ENCODE results near the gene HEATR3.
A peak's percentile ranks its signal among the peaks of the same experiment; 100 is the strongest.

Gene HEATR3

DNA sequence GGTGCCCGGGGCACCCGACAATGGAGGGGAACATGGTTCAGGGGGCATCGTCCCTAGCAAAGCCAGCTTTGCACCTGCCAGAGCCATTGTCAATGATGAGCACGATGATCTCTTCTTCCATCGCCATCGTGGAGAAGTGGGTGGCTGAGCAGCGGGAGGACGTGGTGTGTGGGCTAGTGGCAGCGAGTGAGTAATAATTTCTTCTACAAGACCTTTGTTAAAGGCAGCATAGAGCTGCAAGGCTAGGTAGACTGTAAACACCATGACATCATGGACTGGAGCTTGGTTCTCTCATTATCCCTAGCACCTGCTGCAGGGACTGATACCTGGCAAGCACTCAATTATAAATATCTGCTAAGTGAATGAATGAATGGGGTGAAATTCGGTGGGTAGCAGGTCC lies 6.7 kb upstream of the HEATR3 start:
- no peak for DNase-seq

DNA sequence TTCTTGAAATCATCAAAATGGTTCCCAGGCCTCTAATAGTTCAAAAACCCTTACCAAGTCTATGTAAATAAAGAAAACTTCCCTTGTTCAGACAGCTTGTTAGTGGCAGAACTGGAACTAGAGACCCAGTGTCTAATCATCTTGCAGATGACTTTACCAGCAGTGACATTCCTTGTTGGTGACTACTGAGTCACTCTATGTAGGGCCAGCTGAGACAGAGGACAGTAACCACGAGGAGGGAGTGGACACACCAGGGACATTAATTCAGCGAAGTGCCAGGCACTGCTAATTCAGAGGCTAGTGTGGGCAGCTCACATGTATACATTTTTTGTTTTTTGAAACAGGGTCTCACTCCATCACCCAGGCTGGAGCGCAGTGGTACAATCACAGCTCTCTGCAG lies 6.1 kb upstream of the HEATR3 start:
- no peak for DNase-seq

DNA sequence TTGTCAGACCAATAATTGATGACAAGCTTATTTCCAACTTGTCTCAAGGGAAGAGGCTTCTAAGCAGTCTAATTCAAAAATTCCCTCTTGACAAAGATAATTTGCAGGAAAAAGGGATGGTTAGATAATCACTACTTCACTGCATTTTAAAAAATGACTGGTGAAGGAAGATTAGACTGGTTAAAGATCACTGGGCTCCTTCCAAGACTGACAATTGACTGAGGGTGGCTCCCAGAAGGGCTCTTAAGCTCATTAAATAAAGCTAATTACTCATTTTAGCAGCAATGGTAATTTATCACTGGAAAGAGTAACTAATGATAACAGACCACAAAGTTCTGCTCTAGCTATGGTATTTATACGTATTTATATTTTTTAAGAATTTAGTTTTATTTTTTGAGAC lies 4.4 kb upstream of the HEATR3 start:
- no peak for DNase-seq

GRCh38 chr16:50065241-50065623 lies 538 bp upstream of the HEATR3 start:
- DNase-seq = no peak

- DNase-seq = no peak
These were observed 916 bp downstream of the HEATR3 start for GRCh38 chr16:50066482-50067289.

DNA sequence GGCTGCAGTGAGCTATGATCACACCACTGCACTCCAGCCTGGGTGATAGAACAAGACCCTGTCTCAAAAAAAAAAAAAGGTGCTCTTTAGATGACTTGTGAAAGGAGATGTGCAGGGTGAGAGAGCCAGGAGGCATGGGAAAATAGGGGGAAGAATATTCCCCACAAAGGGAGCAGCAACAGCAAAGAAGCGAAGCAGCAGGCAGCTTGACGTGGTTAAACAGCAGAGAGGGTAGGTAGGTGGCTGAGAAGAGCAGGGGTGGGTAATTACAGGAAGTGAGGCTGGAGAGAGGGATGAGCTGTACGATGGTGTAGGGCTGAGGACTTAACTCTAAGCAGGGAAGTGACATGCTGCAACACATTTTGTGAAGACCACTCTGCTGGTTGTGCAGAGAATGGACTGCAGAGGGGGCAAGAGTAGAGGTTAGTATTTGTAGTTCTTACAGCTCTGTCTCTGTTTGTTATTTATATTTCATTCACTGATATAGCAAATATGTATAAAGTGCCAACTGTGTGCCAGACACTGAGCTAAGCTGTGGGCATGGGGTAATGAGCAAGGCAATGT lies 1.6 kb downstream of the HEATR3 start:
- peak; percentile 4 for DNase-seq

DNA sequence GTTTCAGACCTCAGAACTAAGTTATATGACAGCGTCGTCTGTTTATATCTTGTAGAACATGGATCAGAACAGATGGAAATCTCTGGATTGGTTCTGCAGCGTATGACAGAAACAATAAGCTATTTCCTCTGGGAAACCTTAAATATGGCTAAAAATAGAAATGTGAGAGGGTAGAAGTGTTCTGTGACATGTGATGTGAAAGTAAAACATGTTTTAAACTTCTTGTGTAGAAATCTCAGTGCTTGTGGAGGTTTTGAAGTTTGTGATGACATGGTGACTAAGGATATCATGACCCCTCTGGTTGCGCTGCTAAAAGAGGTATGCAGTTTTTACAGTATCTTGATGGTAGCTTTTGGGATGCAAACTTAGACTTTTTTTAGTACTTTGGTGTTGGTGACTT lies 2.8 kb downstream of the HEATR3 start:
- no peak for DNase-seq

DNA sequence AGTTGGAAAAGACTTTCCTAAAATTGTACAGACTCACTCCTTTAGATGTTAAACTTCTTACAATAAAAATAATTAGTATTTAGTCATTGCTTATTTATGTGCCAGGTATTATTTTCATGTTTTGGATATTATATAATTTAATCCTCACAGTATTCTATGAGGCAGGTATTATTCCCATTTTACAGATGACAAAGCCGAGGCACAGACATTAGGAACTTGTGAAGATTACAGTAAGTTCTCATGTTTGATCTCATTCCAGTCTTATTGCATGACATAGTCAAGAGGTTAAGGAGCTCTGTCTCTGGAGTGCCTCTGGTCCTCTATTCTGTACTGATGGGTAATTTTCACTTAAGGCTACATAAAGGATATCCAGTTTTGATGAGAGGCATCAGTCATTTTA lies 3.3 kb downstream of the HEATR3 start:
- no peak for DNase-seq

GRCh38 chr16:50071075-50071671 lies 5.4 kb downstream of the HEATR3 start:
- no peak for DNase-seq

DNA sequence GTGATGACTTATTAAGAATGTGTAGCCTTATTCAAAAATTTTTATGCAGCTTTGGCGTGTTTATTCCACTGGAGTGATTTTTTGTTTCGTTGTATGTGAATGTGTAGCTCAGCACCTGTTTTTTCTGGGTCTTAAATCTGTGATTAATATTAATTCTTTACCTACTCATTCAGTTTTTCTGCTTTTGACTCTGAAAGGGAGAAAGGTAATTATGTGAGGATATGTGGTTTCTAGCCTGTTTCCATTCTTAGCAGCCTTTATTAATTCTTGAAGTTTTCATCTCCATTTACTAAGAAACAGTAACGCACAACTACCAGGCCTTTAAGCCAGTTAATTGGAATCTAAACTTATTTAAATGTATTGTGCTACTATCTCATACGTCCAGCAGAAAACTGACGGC lies 7.0 kb downstream of the HEATR3 start:
- no peak for DNase-seq

DNA sequence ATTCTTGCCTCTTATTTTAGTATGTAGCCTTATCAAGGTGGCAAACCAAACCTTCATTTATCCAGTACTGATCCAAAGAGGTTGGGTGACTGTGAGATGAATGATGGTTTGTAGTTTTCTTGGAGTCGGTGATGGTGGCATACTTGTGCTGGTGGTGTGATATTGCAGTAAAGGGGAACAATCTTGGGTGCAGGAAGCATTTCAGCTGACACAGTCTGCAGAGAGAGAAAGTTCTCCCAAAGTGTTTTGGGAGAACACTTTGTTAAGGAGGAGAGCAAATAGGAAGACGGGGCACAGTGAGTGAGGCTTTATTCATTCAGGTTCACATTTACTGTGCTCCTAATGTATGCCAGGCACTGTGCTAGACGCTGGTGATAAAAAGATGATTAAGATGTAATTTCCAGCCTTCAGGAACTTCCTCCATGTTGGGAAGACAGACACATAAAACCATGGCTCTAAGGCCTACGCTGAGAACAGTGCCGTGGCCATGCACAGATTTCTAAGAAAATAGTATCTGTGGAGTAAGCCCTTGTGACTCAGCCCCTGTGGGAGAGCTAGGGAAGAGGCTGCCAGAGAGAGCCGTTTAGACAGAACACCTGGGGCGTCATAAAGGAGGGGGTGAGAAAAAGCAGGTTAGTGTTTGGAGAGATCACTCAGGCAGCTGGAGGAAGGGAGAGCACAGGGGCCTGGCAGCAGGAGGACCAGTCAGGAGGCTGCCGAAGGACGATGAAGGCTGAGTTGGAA lies 13.8 kb downstream of the HEATR3 start:
- no peak for DNase-seq

- no peak for DNase-seq
These were observed 15.8 kb downstream of the HEATR3 start for GRCh38 chr16:50081428-50082018.

GRCh38 chr16:50083996-50084395 lies 18.2 kb downstream of the HEATR3 start:
- no peak for DNase-seq

DNA sequence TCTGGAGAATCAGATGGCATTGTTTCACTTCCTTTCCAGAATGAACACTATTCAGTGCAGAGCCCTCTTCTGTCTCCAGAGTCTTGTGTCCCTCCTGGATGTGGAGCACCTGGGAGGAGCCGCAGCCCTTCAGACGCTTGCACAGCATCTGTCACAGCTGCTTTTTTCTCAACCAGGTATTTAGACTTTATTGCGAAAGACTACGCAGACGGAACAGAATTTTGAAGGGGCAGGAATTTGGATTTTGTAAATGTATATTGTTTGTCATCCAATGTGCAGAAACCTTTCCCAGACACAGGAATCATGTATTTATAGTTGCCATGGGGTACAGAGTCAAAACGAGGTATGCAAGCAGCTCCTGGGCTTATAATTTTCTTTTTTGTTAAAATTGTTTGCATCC lies 20.4 kb downstream of the HEATR3 start:
- no peak for DNase-seq

DNA sequence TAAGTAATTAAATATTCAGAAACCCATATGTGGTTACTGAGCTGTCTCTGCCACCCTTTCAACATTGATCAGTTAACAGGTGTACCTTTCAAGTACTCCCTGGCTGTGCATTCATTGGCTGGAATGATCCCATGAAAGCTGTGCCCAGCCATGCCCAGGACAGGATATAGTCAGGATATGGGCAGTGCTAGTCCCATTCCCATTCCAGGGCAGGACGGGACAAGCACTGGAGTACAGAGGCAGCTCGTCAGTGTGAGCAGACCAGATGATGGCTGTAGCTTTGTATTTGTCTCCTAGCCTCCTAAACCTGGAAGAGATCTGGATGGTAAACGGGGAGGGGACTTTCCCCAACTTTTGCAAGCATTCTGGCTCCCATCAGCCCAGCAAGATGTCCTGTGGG lies 22.5 kb downstream of the HEATR3 start:
- DNase-seq = no peak

GRCh38 chr16:50092891-50093290 lies 27.1 kb downstream of the HEATR3 start:
- DNase-seq = no peak

- no peak for DNase-seq
These were observed 28.1 kb downstream of the HEATR3 start for GRCh38 chr16:50093607-50094539.

- DNase-seq = no peak
These were observed 31.0 kb downstream of the HEATR3 start for GRCh38 chr16:50096791-50097190.

DNA sequence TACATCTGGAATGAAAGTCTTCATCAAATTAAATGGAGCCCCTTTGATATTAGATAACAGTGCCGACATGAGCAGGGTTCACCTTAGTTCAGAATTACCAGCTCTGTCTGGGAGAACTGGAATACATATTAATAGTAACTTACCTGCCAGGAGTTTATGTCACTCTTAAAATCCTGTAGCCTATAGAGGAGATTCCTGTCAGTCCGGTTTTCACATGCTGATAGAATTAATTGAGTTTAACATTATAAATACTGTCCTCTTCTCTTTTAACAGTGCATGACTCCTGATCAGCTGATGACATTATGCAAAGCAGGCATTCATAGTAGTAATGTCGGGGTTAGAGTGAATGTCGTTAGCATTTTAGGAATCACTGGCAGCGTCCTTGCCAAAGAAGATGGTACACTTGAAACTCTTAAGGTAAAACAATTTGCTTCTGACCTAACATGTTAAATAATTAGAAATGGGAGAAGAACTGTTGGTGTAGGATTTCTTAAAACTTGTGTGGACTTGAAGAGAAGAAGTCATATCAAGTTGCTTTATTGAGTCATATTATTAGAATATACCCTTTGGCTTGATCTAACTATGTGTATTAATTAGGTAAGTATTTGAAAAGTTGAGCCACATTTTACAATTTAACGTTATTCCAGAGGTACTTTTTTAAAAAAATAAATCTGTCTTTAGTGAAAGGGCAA lies 34.3 kb downstream of the HEATR3 start:
- no peak for DNase-seq

DNA sequence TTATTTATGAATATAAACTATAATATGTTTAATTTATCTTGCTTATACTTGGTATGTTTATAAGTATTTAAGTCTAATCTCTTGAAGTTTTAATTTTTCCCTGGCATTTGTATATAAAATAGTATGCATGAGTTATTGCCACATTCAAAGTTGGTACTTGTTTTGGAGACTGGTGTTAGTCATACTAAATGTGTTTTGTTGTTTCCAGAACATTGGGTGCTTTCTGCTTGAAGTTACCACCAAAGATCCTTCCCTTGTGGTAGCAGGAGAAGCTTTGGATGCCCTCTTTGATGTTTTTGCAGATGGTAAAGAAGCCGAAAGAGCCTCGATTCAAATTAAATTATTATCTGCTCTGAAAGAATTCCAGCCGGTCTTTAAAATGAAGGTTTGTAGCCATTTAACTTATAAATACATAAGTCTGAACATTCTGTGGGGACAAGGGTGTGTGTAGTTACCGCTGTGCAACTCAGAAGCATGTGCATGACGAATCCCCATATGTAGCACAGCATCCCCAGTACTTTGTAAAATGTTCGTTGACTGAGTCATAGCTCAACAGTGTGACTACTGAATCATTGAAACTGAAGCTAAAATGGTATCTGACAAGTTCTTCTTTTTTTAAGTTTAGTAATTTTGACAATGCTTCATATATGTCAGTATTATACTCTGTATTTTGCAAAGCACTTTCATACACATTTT lies 36.4 kb downstream of the HEATR3 start:
- DNase-seq = no peak

DNA sequence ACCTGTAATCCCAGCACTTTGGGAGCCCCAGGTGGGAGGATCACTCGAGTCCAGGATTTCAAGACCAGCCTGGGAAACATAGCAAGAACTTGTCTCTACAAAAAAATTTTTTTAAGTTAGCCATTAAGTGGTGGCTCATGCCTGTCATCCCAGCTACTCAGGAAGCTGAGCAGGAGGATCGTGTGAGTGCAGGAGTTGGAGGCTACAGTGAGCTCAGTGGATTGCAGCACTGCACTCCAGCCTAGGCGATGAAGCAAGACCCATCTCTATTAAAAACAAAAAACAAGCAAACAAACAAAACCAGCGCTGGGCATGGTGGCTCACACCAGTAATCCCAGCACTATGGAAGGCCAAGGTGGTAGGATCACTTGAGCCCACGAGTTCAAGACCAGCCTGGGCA lies 38.0 kb downstream of the HEATR3 start:
- no peak for DNase-seq

All from NCI-H226 (cell line).